ENCODE results near the gene PDP2.

Gene PDP2

GRCh38 chr16:66939366-66939765 lies 59.1 kb downstream of the PDP2 start:
- no peak for DNase-seq

GRCh38 chr16:66940236-66940635 lies 59.9 kb downstream of the PDP2 start:
- no peak for DNase-seq
